SK-N-SH (cell line): ENCODE data around the gene SV2A. TPM values are rescaled to one million over a fixed set of nuclear protein-coding genes. Genes with fewer than 3 reads are reported as not detected.

ENCODE experiments used
- CTCF ChIA-PET: fragments of 300-600, 350-600 bp; formaldehyde crosslinking; extraction: SDS; loops from one replicate; lab custom pipeline; 2021; lab: Yijun Ruan, JAX
- POLR2A ChIA-PET: fragments of 350-600 bp; sonication (Branson Sonifier 250); formaldehyde crosslinking; extraction: SDS; loops from one replicate; lab custom pipeline; 2020; ENCODE audit warnings: antibody characterized with exemption, inconsistent platforms; lab: Yijun Ruan, JAX
- DNase-seq: peaks from one replicate; pipeline ENCODE4 v3.0.0; 2012
- H2AFZ ChIP-seq: fragments of 200-600 bp; sonication (generic); 2 replicates; pipeline ENCODE4 v1.8.1; 2016; ENCODE audit warnings: antibody characterized with exemption, mild to moderate bottlenecking, low read depth
- H3F3A ChIP-seq: fragments of 200-600 bp; sonication (generic); replicated peaks from 2 replicates; pipeline ENCODE3; 2016; ENCODE audit warnings: antibody characterized with exemption, mild to moderate bottlenecking; ENCODE audit not compliant: insufficient read depth
- H3K27ac ChIP-seq, 2 experiments: fragments of 200-500 bp in 1 of 2; fragments of 200-600 bp in 1 of 2; sonication (Bioruptor generic) in 1 of 2; sonication (generic), shearing (Covaris generic) in 1 of 2; 2 replicates each; pipeline versions ENCODE4 v1.5.1 to v1.6.1; 2014 to 2016; ENCODE audit warnings: low read depth in 2 of 2, inconsistent platforms in 1 of 2, low read length in 1 of 2, mild to moderate bottlenecking in 1 of 2, mixed read lengths in 1 of 2
- H3K27me3 ChIP-seq: fragments of 200-600 bp; sonication (generic), shearing (Covaris generic); 2 replicates; pipeline ENCODE4 v1.6.1; 2016; ENCODE audit warnings: mixed run types; ENCODE audit not compliant: insufficient read depth
- H3K36me3 ChIP-seq, 2 experiments: fragments of 200-500 bp in 1 of 2; fragments of 200-600 bp in 1 of 2; sonication (Bioruptor generic) in 1 of 2; sonication (generic) in 1 of 2; replicated peaks in 1 of 2; 2 replicates each; pipeline versions ENCODE3 to v1.5.1; 2014 to 2016; ENCODE audit warnings: low read length in 1 of 2, mild to moderate bottlenecking in 1 of 2; ENCODE audit not compliant: insufficient read depth in 2 of 2, control insufficient read depth in 1 of 2
- H3K4me1 ChIP-seq, 2 experiments: fragments of 200-500 bp in 1 of 2; fragments of 200-600 bp in 1 of 2; sonication (Bioruptor generic) in 1 of 2; sonication (generic), shearing (Covaris generic) in 1 of 2; 2 replicates each; pipeline versions ENCODE4 v1.5.1 to v1.6.1; 2014 to 2016; ENCODE audit warnings: low read depth in 1 of 2, low read length in 1 of 2, mixed run types in 1 of 2; ENCODE audit not compliant: insufficient read depth in 2 of 2, control insufficient read depth in 1 of 2
- H3K4me2 ChIP-seq: fragments of 200-600 bp; sonication (generic), shearing (Covaris generic); 2 replicates; pipeline ENCODE4 v1.6.1; 2017; ENCODE audit warnings: mixed run types
- H3K4me3 ChIP-seq, 2 experiments: fragments of 200-500 bp in 1 of 2; fragments of 200-600 bp in 1 of 2; sonication (Bioruptor generic) in 1 of 2; sonication (generic), shearing (Covaris generic) in 1 of 2; 2 replicates each; pipeline versions ENCODE4 v1.5.1 to v1.8.1; 2014 to 2016; ENCODE audit warnings: low read depth in 2 of 2, inconsistent platforms in 1 of 2, low read length in 1 of 2, mild to moderate bottlenecking in 1 of 2, mixed read lengths in 1 of 2, moderate library complexity in 1 of 2
- H3K79me2 ChIP-seq: fragments of 200-600 bp; sonication (generic); 2 replicates; pipeline ENCODE4 v1.8.1; 2017; ENCODE audit warnings: mild to moderate bottlenecking; ENCODE audit not compliant: insufficient read depth
- H3K9ac ChIP-seq: fragments of 200-600 bp; sonication (generic); 2 replicates; pipeline ENCODE4 v1.6.1; 2017; ENCODE audit warnings: mixed run types
- H3K9me2 ChIP-seq: fragments of 200-600 bp; sonication (generic); 2 replicates; pipeline ENCODE4 v1.6.1; 2017; ENCODE audit warnings: mixed run types
- H3K9me3 ChIP-seq: fragments of 200-600 bp; sonication (generic); 2 replicates; pipeline ENCODE4 v1.6.1; 2017; ENCODE audit warnings: mixed run types, mild to moderate bottlenecking, moderate library complexity
- H4K20me1 ChIP-seq: fragments of 200-600 bp; sonication (generic); 2 replicates; pipeline ENCODE4 v1.6.1; 2017; ENCODE audit warnings: mild to moderate bottlenecking, mixed run types; ENCODE audit not compliant: insufficient read depth
- CTCF ChIP-seq: fragments of 200-600 bp; sonication (generic); IDR thresholded peaks from 2 replicates; pipeline ENCODE4 v1.6.1; 2017; ENCODE audit warnings: antibody characterized with exemption, mild to moderate bottlenecking, moderate library complexity
- ELF1 ChIP-seq: IDR thresholded peaks from 2 replicates; pipeline ENCODE4 v1.4.0; 2012
- EZH2phosphoT487 ChIP-seq: fragments of 200-600 bp; sonication (generic); IDR thresholded peaks from 2 replicates; pipeline ENCODE4 v1.6.1; 2017; ENCODE audit warnings: low read depth, mixed run types, mild to moderate bottlenecking, antibody characterized with exemption, moderate library complexity, borderline replicate concordance
- FOSL2 ChIP-seq: IDR thresholded peaks from 2 replicates; pipeline ENCODE4 v1.4.0; 2012; ENCODE audit warnings: low read depth, mild to moderate bottlenecking, moderate library complexity, borderline replicate concordance
- FOXM1 ChIP-seq: IDR thresholded peaks from 2 replicates; pipeline ENCODE4 v1.4.0; 2012; ENCODE audit warnings: low read depth, mild to moderate bottlenecking
- GABPA ChIP-seq: IDR thresholded peaks from 2 replicates; pipeline ENCODE4 v1.4.0; 2012; ENCODE audit warnings: low read depth, mild to moderate bottlenecking
- JUND ChIP-seq: IDR thresholded peaks from 2 replicates; pipeline ENCODE4 v1.4.0; 2012
- MAX ChIP-seq: IDR thresholded peaks from 2 replicates; pipeline ENCODE4 v1.4.0; 2012; ENCODE audit warnings: low read depth
- PBX3 ChIP-seq: IDR thresholded peaks from 2 replicates; pipeline ENCODE4; 2012
- RAD21 ChIP-seq: IDR thresholded peaks from 2 replicates; pipeline ENCODE4 v1.6.1; 2012; ENCODE audit warnings: mild to moderate bottlenecking, low read length
- RCOR1 ChIP-seq: fragments of 150-350 bp; IDR thresholded peaks from 2 replicates; pipeline ENCODE4 v1.6.1; 2017; ENCODE audit warnings: antibody characterized with exemption, low read length
- TCF12 ChIP-seq: IDR thresholded peaks from 2 replicates; pipeline ENCODE4 v1.4.0; 2012
- USF2 ChIP-seq: fragments of 150-350 bp; IDR thresholded peaks from 2 replicates; pipeline ENCODE4 v1.6.1; 2017; ENCODE audit warnings: antibody characterized with exemption, low read length, low read depth, borderline replicate concordance
- YY1 ChIP-seq: IDR thresholded peaks from 2 replicates; pipeline ENCODE4 v1.4.0; 2012; ENCODE audit warnings: low read depth, mild to moderate bottlenecking
- WGBS: methylation state at CpG from one replicate; pipeline ENCODE4 v1.1.6; 2017; ENCODE audit warnings: low lambda C conversion rate; 5-methylcytosine and 5-hydroxymethylcytosine counted together
- polyA plus RNA-seq, 3 experiments: library from polyadenylated mRNA; depleted of rRNA; stranded (reverse); fragments of >200 nt; gene quantifications; 2 replicates each; pipeline ENCODE4 v1.2.3, GENCODE V29; 2012

SV2A gene
- polyA plus RNA-seq, 1 of the 3 experiments (the other 2 are of a cell fraction) = 22.7 TPM

- WGBS = 27% methylated on average over 9 of the region's 9 CpGs
- no peaks in the 10 kb centered on the region for H3K27me3 ChIP-seq
- peak overlapping the region; percentile 72; the same call in 1 of the 2 replicates for H3K9ac ChIP-seq
- H2AFZ ChIP-seq = no peak overlapping the region
- POLR2A ChIA-PET = interaction anchor here (0.8 to 1.1 kb wide), 4 partner anchors 12 to 29 kb away, joined by 3 to 5 read pairs (median 3); partner anchors contain the start of gene BOLA1
- H3K79me2 ChIP-seq = peaks cover 13% of the 10 kb centered on the region
- peak overlapping the region; percentile 80 to 83 for H3K4me3 ChIP-seq
- no peak for DNase-seq
- peaks cover 11 to 26% of the 10 kb centered on the region in 2 experiments; a peak in 2 of 4 replicates for H3K4me1 ChIP-seq
- H3K4me2 ChIP-seq = peak overlapping the region; percentile 79
- H4K20me1 ChIP-seq = no peaks in the 10 kb centered on the region
- H3F3A ChIP-seq = peaks cover 6% of the 10 kb centered on the region
- H3K9me3 ChIP-seq = no peaks in the 10 kb centered on the region
- CTCF ChIA-PET = interaction anchor here (0.7 to 1.6 kb wide), 5 partner anchors 11 to 253 kb away, joined by 3 to 8 read pairs (median 3); a partner anchor contains a TSS
- H3K27ac ChIP-seq = no peak overlapping the region
- no peak for TF ChIP-seq FOXM1
- no peak for TF ChIP-seq RCOR1
- no peak for TF ChIP-seq ELF1
- TF ChIP-seq RAD21 = no peak
- TF ChIP-seq JUND = no peak
- no peak for TF ChIP-seq GABPA
- no peak for TF ChIP-seq MAX
- TF ChIP-seq TCF12 = no peak
- no peak for TF ChIP-seq YY1
- peaks cover under 1 to 19% of the 10 kb centered on the region in 2 experiments for H3K36me3 ChIP-seq
- no peaks in the 10 kb centered on the region for H3K9me2 ChIP-seq
Observed at GRCh38 chr1:149916193-149916897, 1.3 kb downstream of the SV2A start.

- Histone ChIP-seq H3K4me2 (peak overlapping the region; percentile 79; the same call in 1 of the 2 replicates), H3K79me2 (peaks cover 13% of the 10 kb centered on the region), H3K9me2 (no peaks in the 10 kb centered on the region), H4K20me1 (no peaks in the 10 kb centered on the region), H2AFZ (no peak overlapping the region), H3K36me3 (peaks cover 6 to 27% of the 10 kb centered on the region in 2 experiments)
- WGBS = 94% methylated on average over 11 of the region's 11 CpGs
- CTCF ChIA-PET = interaction anchor here (0.7 to 1.6 kb wide), 6 partner anchors 11 to 253 kb away, joined by 3 to 8 read pairs (median 4); a partner anchor contains a TSS
- POLR2A ChIA-PET = interaction anchor here (0.6 to 1.1 kb wide), 4 partner anchors 10 to 26 kb away, joined by 3 read pairs; partner anchors contain the start of gene BOLA1
- TF ChIP-seq FOSL2 (no peak), CTCF (no peak), PBX3 (no peak), USF2 (no peak), YY1 (no peak), EZH2phosphoT487 (no peak), FOXM1 (no peak)
- TF ChIP-seq, all 33 proteins: peak for 0
- Histone ChIP-seq H3K4me1 (peaks cover 11 to 26% of the 10 kb centered on the region in 2 experiments; a peak in 2 of 4 replicates), H3K9ac (no peak overlapping the region), H3F3A (peaks cover 4% of the 10 kb centered on the region), H3K27ac (no peak overlapping the region), H3K27me3 (no peaks in the 10 kb centered on the region), H3K4me3 (peak overlapping the region in 1 of 2 experiments; percentile 83; a peak in 1 of 4 replicates), H3K9me3 (no peaks in the 10 kb centered on the region)
- no peak for DNase-seq
Observed at GRCh38 chr1:149915429-149916192, 2.0 kb downstream of the SV2A start.
